ENCODE results near the gene SYPL1. TPM values are rescaled to one million over a fixed set of nuclear protein-coding genes. Genes with fewer than 3 reads are reported as not detected.

The SYPL1 gene
- total and polyA plus RNA-seq, 5 experiments from 2014 or later, result 56.8 to 78.4 (median 67.5) TPM

DNA sequence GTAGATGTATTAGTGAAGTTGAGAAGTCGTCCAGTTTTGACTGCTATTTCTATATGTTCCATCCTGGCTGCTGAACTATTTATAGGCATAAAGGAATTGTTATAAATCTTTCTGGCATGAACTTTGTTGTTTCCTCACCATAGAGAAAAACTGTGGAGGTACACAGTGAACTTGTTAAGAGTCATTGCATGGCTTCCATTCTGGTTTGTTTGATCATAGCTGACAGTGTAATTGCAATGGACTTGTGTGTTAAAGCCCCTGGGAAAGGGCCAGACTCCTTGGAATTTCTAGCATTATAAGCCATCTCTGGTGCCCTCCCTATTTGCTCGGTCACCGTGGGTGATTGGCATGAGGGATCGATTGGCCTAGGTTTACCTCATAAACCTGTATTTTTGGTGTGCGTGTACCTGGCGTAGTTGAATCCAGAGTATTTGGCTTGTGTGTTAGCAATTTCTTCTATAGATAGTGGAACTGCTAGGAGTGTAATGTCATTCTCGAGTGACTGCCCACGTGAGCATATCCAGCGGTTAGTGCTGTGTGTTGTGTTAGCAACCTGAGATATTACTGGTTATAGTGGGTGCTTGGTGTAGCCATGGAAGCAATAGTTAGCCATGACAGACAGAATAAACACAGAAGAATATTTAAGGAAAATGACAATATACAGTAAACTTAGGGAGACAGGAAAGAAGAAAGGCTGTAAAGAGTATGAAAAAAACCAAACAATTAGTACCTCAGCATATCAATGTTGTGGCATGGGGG, 5.9 kb upstream of the SYPL1 start:
- H3K27ac Mint-ChIP-seq, result peak overlapping the region in 1 of 10 donors; percentile 98
- no peak overlapping the region for H3K4me3 Mint-ChIP-seq
- no peaks in the 10 kb centered on the region for H3K9me3 Mint-ChIP-seq
- no peaks in the 10 kb centered on the region for H3K27me3 Mint-ChIP-seq
- peaks cover 18 to 63% (median 53%) of the 10 kb centered on the region in 4 donors for H3K4me1 Mint-ChIP-seq
- POLR2A ChIA-PET, result interaction anchor here (0.6 to 2.1 kb wide), 2 partner anchors 9 to 47 kb away, joined by 4 to 10 read pairs; no protein-coding TSS in a partner anchor
- H3K36me3 Mint-ChIP-seq, result no peaks in the 10 kb centered on the region
- DNase-seq, result no peak
- no peak for ATAC-seq

DNA sequence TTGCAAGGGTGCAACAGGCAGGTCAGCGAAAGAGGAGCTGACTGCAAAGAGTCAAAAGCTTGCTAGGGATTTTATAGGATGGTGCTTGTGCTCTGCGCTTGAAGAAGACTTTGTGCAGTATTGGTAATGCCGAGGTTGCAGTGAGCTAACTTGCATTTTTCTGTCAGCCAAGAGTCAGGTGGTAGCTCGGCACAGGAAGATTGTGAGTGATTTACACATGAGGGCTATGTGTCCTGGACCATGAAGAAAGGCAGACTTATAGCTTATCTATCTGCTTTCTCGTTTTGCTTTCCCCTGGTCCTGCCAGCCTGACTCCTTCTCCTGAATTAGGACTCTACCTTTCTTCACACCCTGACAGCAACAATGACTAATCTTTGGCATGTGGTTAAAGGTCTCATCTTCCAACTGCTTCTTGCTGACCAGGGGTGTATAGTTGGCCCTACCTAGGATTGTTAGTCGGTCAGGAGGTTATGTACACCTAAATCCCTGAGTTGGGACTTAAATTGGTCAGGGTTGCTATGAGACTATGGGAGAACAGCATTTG, 4.1 kb upstream of the SYPL1 start:
- POLR2A ChIA-PET, result interaction anchor here (0.5 to 2.1 kb wide), 5 partner anchors 13 to 1460 kb away, joined by 3 to 10 read pairs (median 3); no protein-coding TSS in a partner anchor
- DNase-seq, result no peak
- no peak for ATAC-seq
- peak overlapping the region in 9 of 10 donors; percentile 56 to 98 (median 73) for H3K27ac Mint-ChIP-seq
- H3K4me3 Mint-ChIP-seq, result peak overlapping the region in 5 of 10 donors; percentile 9 to 61 (median 33)
- no peaks in the 10 kb centered on the region for H3K36me3 Mint-ChIP-seq
- no peaks in the 10 kb centered on the region for H3K27me3 Mint-ChIP-seq
- no peaks in the 10 kb centered on the region for H3K9me3 Mint-ChIP-seq
- H3K4me1 Mint-ChIP-seq, result peaks cover 21 to 62% (median 57%) of the 10 kb centered on the region in 4 donors

DNA sequence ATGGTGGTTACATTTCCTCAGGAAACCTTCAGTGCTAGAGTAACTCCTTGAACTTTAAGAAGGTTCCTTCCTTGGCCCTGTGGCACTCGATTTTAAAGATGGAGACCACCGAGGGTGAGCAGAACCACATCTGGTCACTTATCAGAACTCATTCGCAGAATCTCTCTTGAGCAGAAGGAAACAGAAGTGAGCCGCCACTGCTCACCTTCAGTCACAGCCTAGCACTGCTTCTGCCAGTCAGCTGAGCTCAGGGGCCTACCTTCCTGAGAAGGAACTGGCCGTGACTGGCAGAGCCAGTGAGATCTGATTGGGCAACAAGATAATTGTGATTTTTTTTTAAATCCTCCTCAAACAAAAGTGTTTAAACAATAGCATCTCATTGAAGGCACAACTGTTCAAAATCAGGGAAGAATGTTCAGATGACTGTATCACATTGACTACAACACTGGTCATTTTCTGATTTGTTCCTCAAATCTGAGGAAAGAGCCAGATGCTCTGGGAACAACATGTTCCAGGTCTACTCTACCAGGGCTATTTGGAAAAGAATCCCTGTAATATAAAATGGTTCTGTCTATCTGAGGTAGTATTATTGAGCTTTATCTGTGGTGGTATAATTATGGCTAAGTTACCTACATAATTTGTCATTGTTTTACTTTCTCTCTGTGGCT, 2.7 kb upstream of the SYPL1 start:
- POLR2A ChIA-PET, result interaction anchor here (1.2 to 8.5 kb wide), 6 partner anchors 10 to 1054 kb away, joined by 3 to 149 read pairs (median 15); partner anchors contain the start of genes HBP1 and NAMPT
- H3K36me3 Mint-ChIP-seq, result no peaks in the 10 kb centered on the region
- no peaks in the 10 kb centered on the region for H3K9me3 Mint-ChIP-seq
- DNase-seq (peak; percentile 16 to 79 (median 34)), ATAC-seq (peak; percentile 18)
- peak overlapping the region; percentile 68 to 89 (median 79) for H3K4me3 Mint-ChIP-seq
- peak overlapping the region; percentile 89 to 99 (median 94) for H3K27ac Mint-ChIP-seq
- no peaks in the 10 kb centered on the region for H3K27me3 Mint-ChIP-seq
- peaks cover 32 to 67% (median 65%) of the 10 kb centered on the region in 4 donors for H3K4me1 Mint-ChIP-seq

DNA sequence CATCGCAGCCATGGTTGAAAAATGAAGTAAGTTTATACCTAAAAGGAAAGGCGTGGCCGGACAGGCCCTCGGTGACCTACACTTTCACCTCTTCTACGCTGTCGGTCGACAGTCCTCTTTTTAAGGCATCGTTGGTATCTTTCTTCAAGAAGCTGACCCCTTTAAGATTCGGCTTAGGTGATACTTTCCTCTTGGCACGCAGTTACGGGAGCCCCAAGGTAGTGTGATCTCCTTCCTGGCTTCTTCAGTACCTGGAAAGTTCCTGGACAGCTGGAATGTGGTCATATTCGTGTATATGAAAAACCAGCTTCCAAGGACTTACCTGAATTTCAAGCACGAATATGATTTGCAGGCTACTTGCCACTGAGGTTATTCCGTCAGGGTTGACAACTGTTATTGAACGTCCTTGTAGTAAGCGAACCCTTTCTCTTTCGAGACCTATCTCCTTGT, 885 bp upstream of the SYPL1 start:
- H3K27ac Mint-ChIP-seq, result peak overlapping the region; percentile 94 to 99 (median 98)
- H3K36me3 Mint-ChIP-seq, result peaks cover 0 to 6% (median 0%) of the 10 kb centered on the region in 3 donors
- DNase-seq (no peak), ATAC-seq (no peak)
- peaks cover 43 to 85% (median 77%) of the 10 kb centered on the region in 4 donors for H3K4me1 Mint-ChIP-seq
- H3K27me3 Mint-ChIP-seq, result no peaks in the 10 kb centered on the region
- POLR2A ChIA-PET, result interaction anchor here (0.5 to 8.5 kb wide), 12 partner anchors 10 to 1055 kb away, joined by 3 to 149 read pairs (median 10); partner anchors contain the start of genes HBP1, NAMPT and RINT1
- H3K9me3 Mint-ChIP-seq, result no peaks in the 10 kb centered on the region
- peak overlapping the region; percentile 84 to 94 (median 90) for H3K4me3 Mint-ChIP-seq

DNA sequence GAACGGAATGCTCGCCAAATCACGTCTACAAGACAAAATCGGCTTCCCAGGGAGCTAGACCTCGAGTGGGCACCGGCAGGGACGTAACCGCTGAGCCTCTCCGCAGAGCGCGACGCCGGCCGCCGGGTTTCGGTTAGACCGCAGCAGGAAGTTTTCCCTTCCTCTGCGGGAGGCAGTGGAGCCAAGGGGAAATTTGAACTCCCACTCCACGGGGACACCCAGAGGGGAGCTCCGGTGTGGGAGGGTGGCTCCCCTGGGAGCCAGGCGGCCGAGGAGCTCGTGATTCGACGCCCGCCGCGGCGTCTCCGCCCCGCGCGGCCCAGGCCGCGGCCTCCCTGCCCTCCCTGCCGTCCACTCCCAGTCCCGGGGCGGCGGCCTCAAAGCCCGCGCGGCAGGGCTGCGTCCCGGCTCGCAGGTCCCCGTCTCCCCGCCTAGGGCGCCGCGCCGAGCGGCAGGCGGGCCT, 426 bp downstream of the SYPL1 start:
- POLR2A ChIA-PET, result interaction anchor here (0.7 to 8.5 kb wide), 25 partner anchors 9 to 1057 kb away, joined by 3 to 149 read pairs (median 5); partner anchors contain the start of genes HBP1, NAMPT and RINT1
- ATAC-seq (peak; percentile 38 to 42), DNase-seq (peak in 5 of 10 donors; percentile 27 to 67 (median 45))
- no peaks in the 10 kb centered on the region for H3K27me3 Mint-ChIP-seq
- peaks cover 40 to 74% (median 71%) of the 10 kb centered on the region in 4 donors for H3K4me1 Mint-ChIP-seq
- no peaks in the 10 kb centered on the region for H3K9me3 Mint-ChIP-seq
- H3K4me3 Mint-ChIP-seq, result peak overlapping the region; percentile 84 to 94 (median 90)
- peak overlapping the region; percentile 86 to 99 (median 98) for H3K27ac Mint-ChIP-seq
- H3K36me3 Mint-ChIP-seq, result peaks cover 0 to 12% (median 0%) of the 10 kb centered on the region in 3 donors

DNA sequence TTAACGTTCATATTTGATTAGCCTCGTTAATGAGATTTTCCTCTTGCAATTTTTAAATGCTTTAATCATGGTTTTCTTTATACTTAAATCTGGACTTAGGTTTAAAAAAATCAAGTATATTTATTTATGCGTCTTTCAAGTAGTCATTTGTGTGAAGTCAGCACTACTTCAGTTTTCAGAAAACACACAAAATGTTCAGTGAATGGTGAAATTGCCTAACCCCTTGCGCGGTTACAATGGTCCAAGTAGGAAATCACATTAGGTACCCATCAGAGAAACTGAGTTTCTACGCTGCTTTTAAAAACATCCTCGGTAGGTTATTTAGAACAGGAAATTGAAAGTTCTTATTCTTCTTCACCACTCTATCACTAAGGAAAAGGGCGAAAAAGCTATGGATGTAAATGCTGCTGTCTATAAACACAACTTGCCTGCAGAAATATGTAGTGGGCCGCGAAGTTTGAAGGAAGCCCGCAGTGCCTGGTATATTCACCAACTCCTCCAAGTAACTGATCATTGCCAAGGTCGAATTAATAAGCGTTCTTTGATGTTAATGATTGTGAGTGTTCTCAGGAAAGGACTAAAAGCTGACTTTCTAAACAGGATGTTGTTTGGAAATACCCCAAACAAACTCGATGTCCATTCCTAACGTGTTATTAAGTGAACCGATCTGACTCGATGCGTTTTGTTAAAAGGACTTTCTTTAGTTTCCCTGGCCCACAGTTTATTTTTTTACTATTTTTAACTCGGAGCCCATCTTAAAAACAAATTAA, 1.0 kb downstream of the SYPL1 start:
- Mint-ChIP-seq H3K4me3 (peak overlapping the region; percentile 81 to 90 (median 87)), H3K36me3 (peaks cover 0 to 17% (median 0%) of the 10 kb centered on the region in 3 donors), H3K27me3 (no peaks in the 10 kb centered on the region), H3K27ac (peak overlapping the region; percentile 81 to 98 (median 92)), H3K4me1 (peaks cover 36 to 73% (median 70%) of the 10 kb centered on the region in 4 donors), H3K9me3 (no peaks in the 10 kb centered on the region)
- POLR2A ChIA-PET, result interaction anchor here (0.8 to 8.5 kb wide), 20 partner anchors 8 to 1057 kb away, joined by 3 to 149 read pairs (median 6); partner anchors contain the start of genes HBP1 and NAMPT
- no peak for ATAC-seq
- peak in 1 of 10 donors; percentile 21 for DNase-seq

DNA sequence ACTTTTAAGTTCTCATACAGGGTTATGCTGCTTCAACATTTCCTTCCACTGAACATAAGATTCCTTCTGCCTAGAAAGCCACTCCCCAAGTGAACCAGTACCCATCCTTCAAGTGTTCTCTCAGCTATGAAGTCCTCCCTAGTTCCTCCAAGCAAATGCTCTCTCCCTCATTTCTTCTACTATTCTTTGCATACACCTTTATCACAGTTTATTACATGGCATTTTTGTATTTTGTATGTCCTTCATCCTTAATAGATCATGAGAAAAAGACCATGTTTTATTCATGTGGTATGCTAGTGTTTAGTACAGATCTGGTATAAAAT, 1.9 kb downstream of the SYPL1 start:
- POLR2A ChIA-PET, result interaction anchor here (1.3 to 8.5 kb wide), 3 partner anchors 15 to 38 kb away, joined by 3 to 149 read pairs (median 40); no protein-coding TSS in a partner anchor
- H3K4me3 Mint-ChIP-seq, result peak overlapping the region; percentile 20 to 90 (median 78)
- DNase-seq, result peak in 1 of 10 donors; percentile 9

DNA sequence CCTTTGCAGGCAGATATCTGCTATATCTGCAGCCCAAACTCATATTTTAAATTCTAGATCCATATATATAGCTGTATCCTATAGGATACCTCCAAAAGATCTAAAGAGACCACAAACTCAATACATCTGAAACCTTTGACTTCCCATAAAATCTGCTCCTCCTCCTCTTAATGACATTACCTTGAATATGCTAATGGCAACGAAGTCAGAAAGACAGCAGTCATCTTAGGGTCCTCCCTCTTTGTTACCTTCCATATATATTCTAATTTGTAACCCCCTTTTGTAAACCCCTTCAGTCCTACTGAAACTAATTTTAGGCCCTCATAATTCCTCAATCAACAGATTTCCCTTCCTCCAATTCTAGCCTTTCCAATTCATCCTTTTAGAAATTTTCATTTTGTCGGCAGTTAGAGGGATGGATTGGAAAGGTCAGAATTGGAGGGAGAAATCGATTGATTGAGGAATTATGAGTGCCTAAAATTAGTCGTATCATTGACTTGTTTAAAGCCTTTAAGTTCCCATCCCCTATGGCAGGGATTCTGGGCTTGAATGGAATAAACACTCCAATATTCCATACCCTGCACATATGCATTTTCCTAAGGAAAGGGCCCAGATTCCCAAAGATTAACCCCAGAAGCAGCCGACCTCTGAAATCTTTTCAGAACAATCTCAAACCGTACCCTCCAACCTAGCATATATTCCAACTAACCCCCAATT, 2.4 kb downstream of the SYPL1 start:
- POLR2A ChIA-PET, result interaction anchor here (8.5 kb wide), 1 partner anchor 37 kb away, joined by 149 read pairs; no protein-coding TSS in a partner anchor
- H3K27ac Mint-ChIP-seq, result peak overlapping the region; percentile 46 to 98 (median 76)
- H3K9me3 Mint-ChIP-seq, result no peaks in the 10 kb centered on the region
- H3K36me3 Mint-ChIP-seq, result peaks cover 0 to 22% (median 0%) of the 10 kb centered on the region in 3 donors
- ATAC-seq (no peak), DNase-seq (no peak)
- peaks cover 38 to 75% (median 72%) of the 10 kb centered on the region in 4 donors for H3K4me1 Mint-ChIP-seq
- no peaks in the 10 kb centered on the region for H3K27me3 Mint-ChIP-seq
- H3K4me3 Mint-ChIP-seq, result peak overlapping the region; percentile 20 to 90 (median 78)

More for the DNA sequence above, 1.9 kb downstream of the SYPL1 start:
- H3K36me3 Mint-ChIP-seq, result peaks cover 0 to 22% (median 0%) of the 10 kb centered on the region in 3 donors
- no peaks in the 10 kb centered on the region for H3K27me3 Mint-ChIP-seq
- no peaks in the 10 kb centered on the region for H3K9me3 Mint-ChIP-seq
- no peak for ATAC-seq
- peaks cover 40 to 75% (median 72%) of the 10 kb centered on the region in 4 donors for H3K4me1 Mint-ChIP-seq
- H3K27ac Mint-ChIP-seq, result peak overlapping the region; percentile 25 to 98 (median 76)

DNA sequence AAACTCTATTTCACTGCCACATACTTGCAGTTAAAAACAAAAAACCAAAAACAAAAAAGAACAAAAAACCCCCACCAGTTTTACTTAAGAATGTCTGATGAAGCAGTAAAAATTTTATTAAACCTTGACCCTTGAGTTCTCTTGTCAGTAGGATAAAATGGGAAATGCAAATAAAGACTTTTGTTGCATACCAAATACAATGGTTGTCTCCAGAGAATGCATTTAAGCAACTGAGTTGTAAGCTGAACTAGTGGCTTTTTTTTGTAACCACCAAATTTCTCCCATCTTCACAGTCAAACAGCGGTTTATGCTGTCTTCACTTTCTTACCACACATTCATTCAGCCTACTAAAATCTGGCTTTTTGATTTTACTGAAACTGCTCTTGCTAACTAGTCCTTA, 3.1 kb downstream of the SYPL1 start:
- POLR2A ChIA-PET, result interaction anchor here (0.6 to 8.5 kb wide), 3 partner anchors 37 to 80 kb away, joined by 3 to 149 read pairs (median 3); no protein-coding TSS in a partner anchor
- DNase-seq, result peak in 2 of 10 donors; percentile 44 to 49
- H3K9me3 Mint-ChIP-seq, result no peaks in the 10 kb centered on the region
- H3K27me3 Mint-ChIP-seq, result no peaks in the 10 kb centered on the region
- peaks cover 0 to 22% (median 0%) of the 10 kb centered on the region in 3 donors for H3K36me3 Mint-ChIP-seq
- H3K4me3 Mint-ChIP-seq, result peak overlapping the region; percentile 6 to 89 (median 56)
- H3K27ac Mint-ChIP-seq, result peak overlapping the region; percentile 13 to 94 (median 43)
- H3K4me1 Mint-ChIP-seq, result peaks cover 36 to 71% (median 69%) of the 10 kb centered on the region in 4 donors
- ATAC-seq, result no peak

DNA sequence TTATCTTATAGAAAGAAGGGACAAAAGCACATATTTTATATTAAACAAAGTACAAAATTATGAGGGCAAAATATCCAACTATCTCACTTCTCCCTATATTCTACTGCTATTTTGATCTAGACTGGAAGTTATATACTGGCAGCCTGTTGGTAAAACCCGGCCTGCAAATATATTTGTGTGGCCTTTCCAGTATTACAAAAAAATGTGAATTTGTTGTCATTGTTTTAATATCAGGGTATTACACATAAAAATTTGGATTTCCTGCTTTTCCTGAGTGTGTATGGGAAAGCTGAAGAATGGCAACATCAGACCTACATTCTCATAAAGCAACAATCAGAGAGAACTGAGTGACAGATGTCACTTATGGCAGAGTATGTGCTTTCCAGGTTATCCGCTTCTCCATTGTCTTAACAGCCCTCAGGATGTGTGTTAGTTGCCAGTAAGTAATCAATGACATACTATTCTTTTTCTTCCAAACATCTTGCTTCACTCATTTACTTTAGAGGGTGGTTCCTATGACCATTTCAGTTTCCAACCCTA, 7.3 kb downstream of the SYPL1 start:
- POLR2A ChIA-PET, result interaction anchor here (3.0 kb wide), 1 partner anchor 8 kb away, joined by 23 read pairs; the partner anchor contains the start of gene SYPL1
- no peaks in the 10 kb centered on the region for H3K27me3 Mint-ChIP-seq
- peak overlapping the region in 9 of 10 donors; percentile 6 to 74 (median 19) for H3K27ac Mint-ChIP-seq
- peaks cover 44 to 82% (median 79%) of the 10 kb centered on the region in 4 donors for H3K4me1 Mint-ChIP-seq
- ATAC-seq, result no peak
- no peak for DNase-seq
- H3K9me3 Mint-ChIP-seq, result no peaks in the 10 kb centered on the region
- H3K36me3 Mint-ChIP-seq, result peaks cover 0 to 27% (median 4%) of the 10 kb centered on the region in 3 donors
- H3K4me3 Mint-ChIP-seq, result peak overlapping the region in 1 of 10 donors; percentile 11
